GM21786 (cell line): ENCODE results near the gene HMG20A.

ENCODE experiments used
- ATAC-seq: cut with Tn5 transposase; IDR thresholded peaks from one replicate; pipeline ENCODE4 v1.9.1; 2021; ENCODE audit not compliant: unreplicated experiment

The HMG20A gene

DNA sequence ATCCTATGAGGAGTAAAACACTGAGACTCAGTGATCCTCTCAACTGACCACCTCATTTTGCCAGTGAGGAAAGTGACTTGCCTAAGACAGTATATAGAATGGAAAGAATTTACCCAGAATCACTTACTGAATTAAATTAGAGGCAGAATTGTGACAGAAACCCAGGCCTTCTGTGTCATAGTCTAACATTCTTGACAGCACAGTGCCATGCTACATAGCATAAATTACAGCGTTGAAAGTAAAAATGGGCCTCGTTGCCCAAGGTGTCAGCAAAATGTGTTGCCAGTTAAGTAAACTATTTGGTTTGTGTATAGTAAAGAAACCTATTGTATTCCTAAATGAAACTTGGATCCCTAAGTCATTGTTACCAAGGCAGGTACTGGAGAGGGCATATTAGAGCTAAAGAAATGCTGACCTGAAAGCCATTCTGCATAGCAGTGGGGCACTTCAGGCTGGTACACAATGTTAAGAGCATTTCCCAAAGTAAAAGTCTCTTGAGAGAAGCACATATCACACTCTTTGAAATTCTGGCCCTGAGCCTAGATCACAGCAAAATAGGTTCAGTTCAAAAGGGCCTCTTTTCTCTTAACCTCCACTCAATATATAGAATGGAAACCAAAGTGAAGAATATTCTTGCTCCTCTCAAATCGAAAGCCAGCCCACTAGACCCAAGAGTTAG, 53.8 kb downstream of the HMG20A start:
- ATAC-seq: no peak

DNA sequence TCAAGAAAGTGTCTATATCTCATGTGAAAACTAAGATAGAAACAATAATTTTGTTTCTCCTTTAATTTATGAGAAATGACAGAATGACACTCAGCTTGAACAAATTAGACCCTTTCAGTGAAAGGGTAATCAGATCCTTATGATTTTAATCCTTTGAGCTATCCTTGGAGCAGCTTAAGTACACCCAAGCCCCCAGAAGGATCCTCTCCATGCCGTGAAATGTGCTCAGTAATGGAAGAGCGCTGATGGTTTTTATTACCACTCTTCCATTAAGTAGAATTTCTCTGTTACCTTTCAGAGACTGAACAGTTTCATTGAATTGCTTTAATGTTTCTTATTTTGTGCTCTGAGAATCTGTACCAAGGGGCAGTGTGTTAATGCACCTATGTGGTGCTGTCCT, 54.3 kb downstream of the HMG20A start:
- no peak for ATAC-seq

DNA sequence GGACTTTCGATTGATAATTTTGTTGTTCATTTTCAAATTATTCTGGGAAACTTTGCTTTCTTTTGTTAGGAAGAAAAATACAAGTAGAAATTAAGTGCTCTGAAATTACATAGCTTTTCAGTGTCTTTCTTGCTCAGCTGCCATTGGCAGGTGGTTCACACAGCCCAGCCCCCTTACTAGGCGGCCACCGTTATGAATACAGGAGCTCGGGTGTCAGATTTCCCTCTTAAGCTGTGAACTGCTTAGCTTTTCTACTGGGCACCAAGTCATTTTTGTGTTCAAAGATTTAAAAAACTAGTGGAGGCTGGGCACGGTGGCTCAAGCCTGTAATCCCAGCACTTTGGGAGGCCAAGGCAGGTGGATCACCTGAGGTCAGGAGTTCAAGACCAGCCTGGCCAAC, 55.2 kb downstream of the HMG20A start:
- ATAC-seq: no peak

DNA sequence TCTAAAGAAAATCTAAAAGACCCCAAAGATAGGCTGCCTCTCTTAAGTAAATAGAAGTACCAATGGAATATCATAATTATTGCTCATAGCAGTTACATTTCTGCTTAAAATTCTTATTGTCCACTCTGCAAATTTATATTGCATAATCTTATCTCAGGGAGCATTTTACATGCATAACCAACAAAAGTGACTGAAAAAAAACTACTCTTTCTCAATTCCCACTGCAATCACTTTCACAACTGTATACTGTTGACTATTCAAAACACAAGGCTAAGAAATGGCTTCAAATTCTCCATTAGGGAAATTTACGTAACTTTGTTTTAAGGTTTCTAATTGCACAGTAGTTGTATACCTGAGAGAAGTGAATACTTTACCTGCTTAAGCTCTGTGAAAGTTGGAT, 56.3 kb downstream of the HMG20A start:
- ATAC-seq: no peak

DNA sequence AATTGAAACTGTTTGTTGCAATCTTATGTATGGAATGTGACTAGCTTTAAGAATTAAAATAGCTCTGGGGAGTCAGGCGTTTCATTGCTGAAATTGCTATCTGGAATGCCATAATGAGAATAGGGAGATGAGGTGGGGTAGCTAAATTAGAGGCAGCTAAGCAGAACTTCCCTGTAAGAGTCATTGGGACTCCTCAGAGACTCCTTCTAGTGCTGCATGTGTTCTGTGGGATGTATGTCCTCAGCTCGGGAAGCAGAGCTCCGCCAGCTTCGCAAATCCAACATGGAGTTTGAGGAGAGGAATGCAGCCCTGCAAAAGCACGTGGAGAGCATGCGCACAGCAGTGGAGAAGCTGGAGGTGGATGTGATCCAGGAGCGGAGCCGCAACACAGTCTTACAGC, 57.4 kb downstream of the HMG20A start:
- no peak for ATAC-seq

DNA sequence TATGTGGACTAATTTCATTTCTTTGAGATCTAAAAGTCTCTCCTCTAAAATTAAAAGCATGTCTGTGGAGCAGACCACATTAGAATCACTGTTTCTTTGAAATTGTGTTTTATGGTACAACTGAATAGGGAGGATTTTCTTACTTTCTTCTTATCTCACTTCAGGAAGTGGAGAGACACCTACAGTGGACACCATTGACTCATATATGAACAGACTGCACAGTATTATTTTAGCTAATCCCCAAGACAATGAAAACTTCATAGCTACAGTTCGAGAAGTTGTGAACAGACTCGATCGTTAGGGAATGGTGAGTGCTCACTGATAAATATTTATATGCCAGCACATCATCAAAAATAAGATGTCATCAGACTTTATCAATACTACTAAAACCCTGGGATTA, 58.3 kb downstream of the HMG20A start:
- ATAC-seq: no peak

DNA sequence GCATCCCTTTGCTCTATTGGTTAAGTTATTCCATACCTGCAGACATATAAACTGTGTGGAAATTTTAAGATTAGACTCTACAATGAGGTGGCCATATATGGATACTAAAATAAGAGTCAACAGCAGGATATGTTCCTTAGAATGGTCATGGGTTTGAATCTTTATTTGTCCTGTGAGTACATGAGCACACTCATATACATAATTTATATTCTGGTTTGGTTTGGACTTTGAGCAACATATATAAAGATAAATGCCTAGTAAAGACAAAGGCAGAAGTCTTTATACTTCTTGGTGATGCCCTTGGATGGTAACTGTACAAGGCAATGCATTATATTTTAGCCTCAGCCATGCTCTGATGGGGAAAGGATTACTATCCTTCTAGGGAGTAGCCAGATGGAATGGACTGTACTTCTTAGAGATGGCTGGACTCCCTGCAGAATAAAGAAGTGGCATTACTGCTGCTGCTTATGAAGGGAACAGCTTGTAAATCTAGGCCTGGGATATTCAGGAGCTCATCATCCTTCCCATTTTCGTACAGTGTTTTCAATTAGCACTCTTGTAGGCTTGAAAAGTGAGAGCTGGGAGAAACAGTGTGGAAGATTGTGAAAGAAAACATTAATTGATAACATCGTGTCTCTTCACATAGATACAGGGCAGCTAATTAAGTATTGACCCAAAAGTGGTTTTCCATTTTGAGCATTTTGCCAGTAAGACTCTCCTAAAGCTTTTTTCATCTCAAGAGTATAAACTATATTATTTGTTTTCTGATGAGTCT, 60.4 kb downstream of the HMG20A start:
- ATAC-seq: no peak

DNA sequence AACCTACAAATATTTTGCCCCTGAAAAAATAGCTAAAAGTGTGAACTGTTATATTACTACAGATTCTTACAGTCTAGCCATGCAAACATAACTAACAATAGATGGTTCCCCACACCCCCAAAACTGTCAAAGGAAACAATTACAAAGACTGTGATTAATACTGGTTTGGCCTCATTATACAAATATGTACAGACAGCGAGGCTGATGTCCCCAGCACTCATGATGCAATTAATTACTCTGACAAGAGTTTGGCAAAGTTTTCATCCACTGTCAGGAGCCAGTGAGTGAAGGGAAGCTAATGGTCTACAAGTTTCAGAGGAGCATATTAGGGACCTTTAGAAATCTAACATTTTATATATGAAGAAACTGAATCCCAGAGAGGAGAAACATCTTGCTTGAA, 61.0 kb downstream of the HMG20A start:
- no peak for ATAC-seq

DNA sequence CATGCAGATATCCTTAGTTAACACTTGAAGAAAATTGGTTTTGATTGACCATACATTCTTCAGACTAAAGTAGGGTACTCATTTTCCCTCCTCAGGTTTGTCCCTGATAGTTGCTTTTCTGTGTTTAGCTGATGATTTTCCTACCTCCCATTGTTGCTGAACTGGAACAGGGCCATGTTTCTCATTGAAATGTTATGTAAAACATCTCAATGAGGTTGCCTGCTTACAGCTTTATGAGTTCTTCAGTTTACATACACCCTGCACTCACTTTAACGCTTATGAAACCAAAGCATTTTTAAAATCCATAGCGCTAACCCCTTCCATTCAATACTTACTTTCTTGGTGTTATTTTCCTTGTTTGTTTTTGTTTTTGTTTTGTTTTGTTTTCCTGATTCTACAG, 61.9 kb downstream of the HMG20A start:
- no peak for ATAC-seq

DNA sequence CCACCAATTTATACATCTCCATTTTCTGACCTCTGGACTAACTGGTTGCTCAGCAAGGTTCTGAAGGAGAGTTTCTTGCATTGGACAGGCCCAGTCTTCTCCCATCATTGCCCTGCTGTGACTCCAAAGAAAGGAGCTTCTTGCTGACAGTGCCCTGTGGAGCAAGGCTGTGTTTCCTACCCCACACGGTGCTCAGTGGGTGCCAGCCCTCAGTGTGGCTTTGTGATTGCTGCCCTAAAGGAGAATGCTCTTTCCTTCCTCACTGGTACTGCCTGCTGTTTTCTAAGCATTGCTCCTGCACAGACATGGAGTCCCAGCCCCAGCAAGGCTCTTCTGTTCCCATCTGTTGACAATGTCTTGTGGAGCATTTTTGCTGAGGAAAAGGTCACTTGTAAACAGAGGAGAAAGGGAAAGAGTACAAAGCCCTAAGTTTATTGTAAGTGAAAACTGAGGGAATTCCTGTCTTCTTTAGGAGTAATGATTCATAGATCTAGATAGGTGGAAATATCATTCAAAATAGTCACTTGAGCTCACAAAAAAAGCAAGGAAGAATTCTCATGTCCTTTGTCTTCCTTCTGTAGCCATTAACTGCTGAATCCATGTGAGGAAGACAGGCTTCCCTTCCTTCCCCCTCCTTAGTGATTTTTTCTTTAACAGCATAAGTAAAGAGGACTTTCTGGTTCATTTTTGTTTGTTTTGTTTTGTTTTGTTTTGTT, 62.9 kb downstream of the HMG20A start:
- no peak for ATAC-seq

DNA sequence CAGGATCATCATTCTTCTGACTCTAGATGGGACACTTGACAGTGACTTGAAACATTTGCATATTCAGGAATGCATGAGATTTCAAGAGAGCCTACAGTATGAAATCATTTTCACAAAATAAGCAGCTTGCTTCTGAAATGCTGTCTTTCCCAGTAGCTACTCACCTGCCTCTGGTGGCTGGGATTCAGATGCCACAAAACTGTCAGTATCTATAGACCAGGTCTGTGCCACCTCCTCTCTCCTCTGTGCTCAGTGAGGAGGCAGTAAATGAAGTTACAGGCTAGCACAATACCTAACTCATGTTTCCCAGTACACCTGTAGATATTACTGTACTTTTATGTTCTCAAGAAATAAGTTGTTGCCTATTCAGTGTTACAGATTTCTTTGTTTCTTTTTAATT, 64.3 kb downstream of the HMG20A start:
- ATAC-seq: no peak

DNA sequence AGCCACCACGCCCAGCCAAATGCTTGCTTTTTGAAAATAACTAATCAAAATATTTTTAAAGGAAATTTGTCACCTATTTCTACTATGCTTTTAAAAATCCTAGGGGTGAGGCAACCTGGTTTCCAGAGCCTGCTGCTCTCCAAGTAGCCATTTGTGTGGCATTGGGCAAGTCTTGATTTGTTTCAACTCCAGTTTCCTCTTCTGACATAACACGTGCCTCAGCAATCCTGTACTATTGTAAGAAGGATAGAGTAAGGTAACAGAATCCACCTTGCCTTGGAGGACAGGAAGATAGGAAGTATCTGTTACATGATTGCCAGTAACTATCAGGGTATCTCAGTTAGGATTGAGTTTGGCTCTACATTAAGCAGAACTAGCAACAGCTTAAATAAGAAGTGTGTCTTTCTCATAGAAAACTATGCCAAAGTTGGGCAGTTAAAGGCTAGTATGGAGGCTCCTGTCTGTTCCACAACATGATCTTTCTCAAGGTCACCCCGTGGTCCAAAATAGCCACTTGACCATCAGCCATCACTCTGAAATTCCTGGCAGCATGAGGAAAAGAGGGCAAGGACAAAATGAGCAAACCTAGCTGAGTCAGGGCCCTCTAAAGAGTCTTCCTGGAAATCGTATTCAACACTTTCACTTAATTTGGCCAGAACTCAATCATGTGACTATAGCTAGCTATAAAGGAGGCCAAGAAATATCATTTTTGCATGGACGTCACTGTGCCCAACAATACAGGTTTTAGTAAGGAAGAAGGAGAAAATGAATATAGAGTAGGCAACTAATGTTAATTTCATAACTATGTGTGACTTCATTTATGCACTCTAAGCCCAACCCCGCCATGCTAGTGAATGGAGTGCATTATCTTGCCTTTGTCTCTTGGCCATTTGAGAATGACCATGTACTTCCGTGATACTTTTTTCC, 66.1 kb downstream of the HMG20A start:
- ATAC-seq: no peak

DNA sequence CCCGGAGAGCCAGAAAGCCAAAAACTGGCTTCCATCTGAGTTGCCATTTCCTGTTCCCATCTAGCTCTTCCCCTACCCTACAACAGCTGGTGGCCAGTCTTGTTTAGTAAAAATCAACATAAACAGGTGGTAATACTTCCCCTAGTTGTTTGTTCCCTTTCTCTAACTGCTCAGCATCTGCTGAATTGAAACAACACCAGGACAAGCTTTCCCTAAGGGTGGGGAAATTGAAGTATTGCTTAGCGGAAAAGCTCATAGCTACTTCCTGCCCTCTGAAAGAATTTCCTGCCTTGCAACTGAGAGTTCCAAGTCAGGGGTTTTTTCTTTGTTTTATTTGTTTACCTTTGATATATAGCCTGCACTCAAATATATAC, 66.8 kb downstream of the HMG20A start:
- ATAC-seq: no peak

DNA sequence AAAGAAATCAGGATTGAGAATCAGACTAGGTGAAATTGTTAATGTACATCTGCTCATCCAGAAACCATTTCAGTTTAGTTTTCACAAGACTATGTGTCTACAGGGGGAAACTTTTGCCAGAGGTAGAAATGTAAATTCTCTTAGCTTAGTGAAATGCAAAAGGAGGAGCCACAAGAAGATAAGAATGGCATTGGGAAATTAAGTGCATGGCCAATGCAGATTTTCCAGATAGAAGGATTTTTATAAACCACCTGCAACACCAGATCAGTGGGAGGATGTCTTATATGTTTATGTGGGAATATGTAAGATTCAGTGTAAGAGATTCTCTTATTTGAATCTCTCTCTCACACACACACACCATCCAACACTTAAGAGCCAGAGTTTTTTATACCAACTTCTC, 67.2 kb downstream of the HMG20A start:
- no peak for ATAC-seq

DNA sequence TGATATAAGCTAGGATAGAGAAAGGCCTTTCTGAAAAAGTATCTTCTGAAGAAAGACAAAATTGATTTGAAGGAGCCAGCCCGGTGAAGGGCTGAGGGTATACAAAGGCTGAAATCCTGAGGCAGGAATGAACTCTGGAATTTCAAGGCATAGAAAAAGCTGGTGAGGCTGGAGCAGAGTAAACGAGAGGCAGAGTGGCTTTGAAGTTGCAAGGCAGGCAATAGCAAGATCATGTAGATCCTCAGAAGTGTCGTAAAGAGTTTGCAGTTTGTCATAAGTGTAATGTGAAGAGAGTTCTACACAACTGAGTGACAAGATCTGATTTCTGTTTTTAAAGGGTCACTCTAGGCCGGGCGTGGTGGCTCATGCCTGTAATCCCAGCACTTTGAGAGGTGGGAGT, 69.0 kb downstream of the HMG20A start:
- ATAC-seq: no peak

DNA sequence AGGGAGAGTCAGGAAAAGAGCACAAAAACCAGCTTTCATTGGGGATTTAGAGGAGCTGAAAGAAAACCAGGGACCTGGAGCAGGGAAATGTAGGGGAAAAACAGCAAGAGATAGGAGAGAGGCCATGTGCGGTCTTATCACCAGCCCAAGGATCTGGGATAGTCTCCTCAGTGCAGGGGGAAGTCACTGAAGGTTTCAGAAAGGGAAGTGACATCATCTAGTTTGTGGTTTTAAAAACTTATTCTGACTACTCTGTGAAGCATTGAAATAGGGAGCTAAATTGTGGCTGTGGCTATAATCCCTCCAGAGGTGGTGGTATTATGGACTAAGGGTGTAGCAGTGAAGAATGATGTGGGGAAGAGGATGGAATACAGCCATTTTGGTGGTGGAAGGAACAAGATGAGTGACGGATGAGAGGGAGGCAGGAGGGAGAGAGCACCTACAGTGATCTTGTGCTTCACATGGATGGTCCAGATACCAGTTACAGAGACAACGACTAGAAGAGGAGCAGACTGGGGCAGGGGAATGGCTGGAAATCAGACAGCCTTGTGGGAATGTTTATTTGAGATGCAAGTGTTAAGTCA, 72.7 kb downstream of the HMG20A start:
- ATAC-seq: peak; percentile 61

DNA sequence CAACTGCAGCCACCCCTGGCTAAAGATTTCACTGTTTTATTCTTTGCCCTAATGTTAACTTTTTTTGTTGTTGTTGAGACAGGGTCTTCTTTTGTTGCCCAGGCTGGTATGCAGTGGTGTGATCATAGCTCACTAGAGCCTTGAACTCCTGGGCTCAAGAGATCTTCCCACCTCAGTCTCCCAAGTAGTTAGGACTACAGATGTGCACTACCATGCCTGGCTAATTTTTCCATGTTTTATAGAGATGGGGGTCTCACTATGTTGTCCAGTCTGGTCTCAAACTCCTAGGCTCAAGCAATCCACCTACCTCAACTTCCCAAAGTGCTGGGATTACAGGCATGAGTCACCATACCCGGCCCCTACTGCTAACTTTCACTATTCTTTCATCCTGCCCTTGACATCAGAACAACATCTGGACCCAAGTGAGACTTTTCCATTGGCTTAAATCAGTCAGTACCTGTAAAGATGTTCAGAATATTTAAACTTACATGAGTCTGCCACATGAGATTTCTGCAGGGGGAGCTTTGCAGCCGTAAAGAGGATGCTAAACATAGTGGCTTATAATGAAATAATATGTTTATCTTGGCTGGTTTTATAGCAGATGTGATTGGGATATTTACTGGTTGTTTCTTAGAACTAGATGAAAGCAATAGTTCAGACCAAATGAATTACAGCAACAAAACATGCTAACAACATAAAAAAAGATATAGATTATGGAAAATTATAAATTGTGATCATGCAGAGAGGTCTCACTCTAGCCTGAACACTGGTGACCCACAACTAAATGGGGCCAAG, 73.6 kb downstream of the HMG20A start:
- ATAC-seq: no peak

DNA sequence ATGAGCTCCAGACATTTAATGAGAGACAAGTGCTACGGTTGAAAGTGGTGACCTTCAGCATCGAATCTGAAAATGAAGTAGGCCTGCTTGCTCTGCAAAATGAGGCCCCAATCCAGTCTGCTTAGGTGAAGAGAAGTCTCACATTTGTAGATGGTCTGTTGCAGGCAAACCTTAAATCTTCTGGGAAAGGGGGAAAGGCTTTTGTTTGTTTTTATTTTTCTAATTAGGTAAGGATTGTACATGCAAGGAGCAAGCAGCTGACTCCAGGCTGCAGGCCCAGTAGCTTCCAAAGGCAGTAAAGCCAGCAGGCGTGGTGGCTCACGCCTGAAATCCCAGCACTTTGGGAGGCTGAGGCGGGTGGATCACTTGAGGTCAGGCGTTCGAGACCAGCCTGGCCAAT, 74.3 kb downstream of the HMG20A start:
- ATAC-seq: no peak

DNA sequence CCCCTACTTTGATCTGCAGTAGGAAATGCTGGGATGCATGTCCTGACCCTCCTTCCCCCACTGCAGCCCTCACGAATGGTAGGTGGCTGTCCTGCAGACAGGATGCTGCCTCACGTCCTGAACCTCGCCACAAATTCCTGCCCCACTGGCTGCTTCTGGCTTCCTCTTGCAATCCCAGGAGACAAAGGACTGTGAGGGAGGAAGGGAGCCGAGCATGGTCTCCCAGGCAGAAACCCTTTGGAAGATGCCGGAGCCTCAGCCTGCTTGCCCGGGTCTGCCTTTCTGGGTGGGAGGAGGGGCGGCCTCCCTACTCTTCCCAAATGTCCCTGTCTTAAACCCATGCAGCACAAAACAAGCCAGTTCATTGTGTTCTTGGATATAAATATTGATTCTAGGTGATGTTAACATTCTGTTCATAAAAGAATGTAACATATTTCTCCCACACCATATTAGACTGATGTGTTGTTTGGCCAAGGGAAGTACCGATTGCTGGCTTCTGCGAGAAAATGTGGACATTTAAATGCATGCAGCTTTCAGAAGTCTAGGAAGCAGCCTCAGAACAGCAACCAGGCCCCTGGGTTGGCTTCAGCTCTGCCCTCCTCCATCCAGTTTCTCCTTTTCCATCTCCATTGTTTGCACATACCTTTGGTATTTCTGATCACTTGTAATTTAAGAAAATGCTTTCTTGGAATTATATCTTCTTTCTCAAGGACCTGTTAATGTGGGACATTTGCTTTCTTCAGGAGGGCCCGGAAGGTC, 75.3 kb downstream of the HMG20A start:
- no peak for ATAC-seq
